WTC11 (cell line): ENCODE measurements around the gene SGCD.

Source experiments
- ELF4 ChIP-seq: sonication (generic); formaldehyde crosslinking; IDR thresholded peaks from 2 replicates; pipeline ENCODE4 v1.8.1; 2022; ENCODE audit warnings: low read depth, mild to moderate bottlenecking, moderate library complexity, missing genetic modification reagents
- GABPB1 ChIP-seq: sonication (generic); formaldehyde crosslinking; IDR thresholded peaks from 2 replicates; pipeline ENCODE4 v1.8.1; 2023; ENCODE audit warnings: mild to moderate bottlenecking, missing genetic modification reagents
- IRF2 ChIP-seq: sonication (generic); formaldehyde crosslinking; IDR thresholded peaks from 2 replicates; pipeline ENCODE4 v1.8.0; 2022; ENCODE audit warnings: low read depth, missing genetic modification reagents, borderline replicate concordance
- MAX ChIP-seq: sonication (generic); formaldehyde crosslinking; IDR thresholded peaks from 2 replicates; pipeline ENCODE4 v1.8.0; 2022; ENCODE audit warnings: mild to moderate bottlenecking, missing genetic modification reagents
- NR1H2 ChIP-seq: sonication (generic); formaldehyde crosslinking; IDR thresholded peaks from 2 replicates; pipeline ENCODE4 v1.9.0; 2021; ENCODE audit warnings: mild to moderate bottlenecking, moderate library complexity, missing genetic modification reagents
- NR2C2 ChIP-seq: sonication (generic); formaldehyde crosslinking; IDR thresholded peaks from 2 replicates; pipeline ENCODE4 v1.8.0; 2022; ENCODE audit warnings: mild to moderate bottlenecking, missing genetic modification reagents
- ZBTB21 ChIP-seq: sonication (generic); formaldehyde crosslinking; IDR thresholded peaks from 2 replicates; pipeline ENCODE4 v1.8.1; 2023; ENCODE audit warnings: mild to moderate bottlenecking, missing genetic modification reagents, borderline replicate concordance
- ZNF121 ChIP-seq: sonication (generic); formaldehyde crosslinking; IDR thresholded peaks from 2 replicates; pipeline ENCODE4 v1.8.0; 2023; ENCODE audit warnings: missing genetic modification reagents
- TF ChIP-seq, protein P1 (sequence below): fragments of 200-600 bp; IDR thresholded peaks from 2 replicates; pipeline ENCODE4 v1.8.0; 2022; ENCODE audit warnings: antibody characterized with exemption

GRCh38 chr5:156623381-156624040 lies 296.5 kb downstream of the SGCD start:
- TF ChIP-seq MAX (CRISPR knock-in tag), result no peak
- TF ChIP-seq, protein P1, sequence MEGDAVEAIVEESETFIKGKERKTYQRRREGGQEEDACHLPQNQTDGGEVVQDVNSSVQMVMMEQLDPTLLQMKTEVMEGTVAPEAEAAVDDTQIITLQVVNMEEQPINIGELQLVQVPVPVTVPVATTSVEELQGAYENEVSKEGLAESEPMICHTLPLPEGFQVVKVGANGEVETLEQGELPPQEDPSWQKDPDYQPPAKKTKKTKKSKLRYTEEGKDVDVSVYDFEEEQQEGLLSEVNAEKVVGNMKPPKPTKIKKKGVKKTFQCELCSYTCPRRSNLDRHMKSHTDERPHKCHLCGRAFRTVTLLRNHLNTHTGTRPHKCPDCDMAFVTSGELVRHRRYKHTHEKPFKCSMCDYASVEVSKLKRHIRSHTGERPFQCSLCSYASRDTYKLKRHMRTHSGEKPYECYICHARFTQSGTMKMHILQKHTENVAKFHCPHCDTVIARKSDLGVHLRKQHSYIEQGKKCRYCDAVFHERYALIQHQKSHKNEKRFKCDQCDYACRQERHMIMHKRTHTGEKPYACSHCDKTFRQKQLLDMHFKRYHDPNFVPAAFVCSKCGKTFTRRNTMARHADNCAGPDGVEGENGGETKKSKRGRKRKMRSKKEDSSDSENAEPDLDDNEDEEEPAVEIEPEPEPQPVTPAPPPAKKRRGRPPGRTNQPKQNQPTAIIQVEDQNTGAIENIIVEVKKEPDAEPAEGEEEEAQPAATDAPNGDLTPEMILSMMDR, result no peak
- no peak for TF ChIP-seq ZBTB21 (CRISPR knock-in tag)
- no peak for TF ChIP-seq ELF4 (CRISPR knock-in tag)
- TF ChIP-seq IRF2 (CRISPR knock-in tag), result no peak
- TF ChIP-seq NR1H2 (CRISPR knock-in tag), result no peak
- no peak for TF ChIP-seq ZNF121
- no peak for TF ChIP-seq NR2C2 (CRISPR knock-in tag)
- TF ChIP-seq GABPB1 (CRISPR knock-in tag), result no peak
